ENCODE results near the gene PPP2R2B. TPM values are rescaled to one million over a fixed set of nuclear protein-coding genes. Genes with fewer than 3 reads are reported as not detected.

Gene PPP2R2B
- total and polyA plus RNA-seq, 2 donors (not counting 3 experiments of a cell fraction or from before 2014, with no cell fraction given): not detected

DNA sequence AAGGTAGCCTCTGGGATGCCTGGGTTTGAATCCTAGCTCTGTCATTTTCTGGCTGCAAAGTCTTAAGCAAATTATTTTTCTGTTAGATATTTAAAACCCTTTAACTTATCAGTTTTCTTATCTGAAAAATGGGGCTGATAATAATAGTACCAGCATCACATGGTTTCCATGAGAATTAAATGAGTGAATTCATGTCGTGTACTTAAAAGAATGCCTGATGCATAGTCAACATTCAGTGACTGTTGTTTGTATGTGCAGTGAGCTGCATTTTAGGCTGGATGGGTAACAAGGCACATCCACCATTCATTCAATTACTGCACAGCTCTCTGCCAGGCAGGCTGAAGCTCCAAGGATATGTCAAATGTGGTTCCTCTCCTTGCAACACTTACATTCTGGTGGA, 122.0 kb downstream of the PPP2R2B start:
- TF ChIP-seq, protein P1, sequence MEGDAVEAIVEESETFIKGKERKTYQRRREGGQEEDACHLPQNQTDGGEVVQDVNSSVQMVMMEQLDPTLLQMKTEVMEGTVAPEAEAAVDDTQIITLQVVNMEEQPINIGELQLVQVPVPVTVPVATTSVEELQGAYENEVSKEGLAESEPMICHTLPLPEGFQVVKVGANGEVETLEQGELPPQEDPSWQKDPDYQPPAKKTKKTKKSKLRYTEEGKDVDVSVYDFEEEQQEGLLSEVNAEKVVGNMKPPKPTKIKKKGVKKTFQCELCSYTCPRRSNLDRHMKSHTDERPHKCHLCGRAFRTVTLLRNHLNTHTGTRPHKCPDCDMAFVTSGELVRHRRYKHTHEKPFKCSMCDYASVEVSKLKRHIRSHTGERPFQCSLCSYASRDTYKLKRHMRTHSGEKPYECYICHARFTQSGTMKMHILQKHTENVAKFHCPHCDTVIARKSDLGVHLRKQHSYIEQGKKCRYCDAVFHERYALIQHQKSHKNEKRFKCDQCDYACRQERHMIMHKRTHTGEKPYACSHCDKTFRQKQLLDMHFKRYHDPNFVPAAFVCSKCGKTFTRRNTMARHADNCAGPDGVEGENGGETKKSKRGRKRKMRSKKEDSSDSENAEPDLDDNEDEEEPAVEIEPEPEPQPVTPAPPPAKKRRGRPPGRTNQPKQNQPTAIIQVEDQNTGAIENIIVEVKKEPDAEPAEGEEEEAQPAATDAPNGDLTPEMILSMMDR (IDR thresholded peaks at IDR 0.05; ENCODE audit: extremely low read depth in 1 of 2, insufficient read depth in 1 of 2, low read depth in 1 of 2, low read length in 2 of 2): no peak
- TF ChIP-seq POLR2A (IDR thresholded peaks at IDR 0.05; ENCODE audit: low read depth, low read length): no peak
- no peak for TF ChIP-seq FOS (IDR thresholded peaks at IDR 0.05; ENCODE audit: borderline replicate concordance, insufficient read depth, low read length)
- no peak for TF ChIP-seq MYC (IDR thresholded peaks at IDR 0.05; ENCODE audit: low read depth, low read length)
- no peak for TF ChIP-seq GATA2 (IDR thresholded peaks at IDR 0.05; ENCODE audit: insufficient read depth, insufficient read length, low read depth, low read length)
- no peak for TF ChIP-seq JUN (IDR thresholded peaks at IDR 0.05; ENCODE audit: borderline replicate concordance, insufficient read depth, insufficient read length, low read depth)
- TF ChIP-seq EZH2 (IDR thresholded peaks at IDR 0.05; ENCODE audit: borderline replicate concordance, low read depth, low read length, severe bottlenecking): no peak
- TF ChIP-seq, protein P2, sequence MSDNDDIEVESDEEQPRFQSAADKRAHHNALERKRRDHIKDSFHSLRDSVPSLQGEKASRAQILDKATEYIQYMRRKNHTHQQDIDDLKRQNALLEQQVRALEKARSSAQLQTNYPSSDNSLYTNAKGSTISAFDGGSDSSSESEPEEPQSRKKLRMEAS (IDR thresholded peaks at IDR 0.05; ENCODE audit: insufficient read depth, insufficient read length): no peak
- no peak for TF ChIP-seq POLR2AphosphoS5 (IDR thresholded peaks at IDR 0.05; ENCODE audit: insufficient read depth, low read depth, low read length)
- Histone ChIP-seq H3K9me3 (replicated peaks; ENCODE audit: control insufficient read depth, insufficient read depth, low read length) (no peaks in the 10 kb centered on the region), H3K4me1 (ENCODE audit: control insufficient read depth, extremely low read depth, insufficient read depth, low read length) (no peaks in the 10 kb centered on the region), H3K27me3 (ENCODE audit: control insufficient read depth in 2 of 2, insufficient read depth in 2 of 2, low read length in 2 of 2) (no peaks in the 10 kb centered on the region), H3K9me1 (replicated peaks; ENCODE audit: control insufficient read depth, extremely low read depth, insufficient read depth, low read length) (no peaks in the 10 kb centered on the region), H2AFZ (ENCODE audit: low read depth, low read length) (no peak overlapping the region), H3K27ac (ENCODE audit: insufficient read depth, low read depth, low read length) (no peak overlapping the region), H3K4me3 (replicated peaks in 1 of 3; ENCODE audit: insufficient read depth in 1 of 3, low read depth in 1 of 3, low read length in 3 of 3) (no peak overlapping the region), H3K79me2 (ENCODE audit: control insufficient read depth, insufficient read depth, low read length) (no peaks in the 10 kb centered on the region), H4K20me1 (replicated peaks; ENCODE audit: control insufficient read depth, extremely low read depth, insufficient read depth, low read length) (no peaks in the 10 kb centered on the region), H3K9ac (replicated peaks; ENCODE audit: extremely low read depth, insufficient read depth, low read length) (no peak overlapping the region), H3K4me2 (ENCODE audit: insufficient read depth, low read length) (no peak overlapping the region), H3K36me3 (ENCODE audit: control insufficient read depth in 2 of 2, extremely low read depth in 1 of 2, insufficient read depth in 2 of 2, low read length in 2 of 2) (no peaks in the 10 kb centered on the region)
- dilution Hi-C loops (cut with MboI; ENCODE audit: extremely low pct_ligation_motif_present, low sequenced_read_pairs) (no loop called here), intact Hi-C loops (cut with micrococcal nuclease) (no loop called here)
- POLR2A ChIA-PET: no interaction called here
- BruUV-seq (replicated peaks): no TSS peak
- CTCF ChIA-PET: interaction anchor here (1.2 kb wide), 1 partner anchor 9 kb away, joined by 3 read pairs; no protein-coding TSS in a partner anchor
- FAIRE-seq: no peak
- DNase-seq (ENCODE audit: low read depth, low spot score): no peak
